ENCODE data around the gene RSAD2.

DNA sequence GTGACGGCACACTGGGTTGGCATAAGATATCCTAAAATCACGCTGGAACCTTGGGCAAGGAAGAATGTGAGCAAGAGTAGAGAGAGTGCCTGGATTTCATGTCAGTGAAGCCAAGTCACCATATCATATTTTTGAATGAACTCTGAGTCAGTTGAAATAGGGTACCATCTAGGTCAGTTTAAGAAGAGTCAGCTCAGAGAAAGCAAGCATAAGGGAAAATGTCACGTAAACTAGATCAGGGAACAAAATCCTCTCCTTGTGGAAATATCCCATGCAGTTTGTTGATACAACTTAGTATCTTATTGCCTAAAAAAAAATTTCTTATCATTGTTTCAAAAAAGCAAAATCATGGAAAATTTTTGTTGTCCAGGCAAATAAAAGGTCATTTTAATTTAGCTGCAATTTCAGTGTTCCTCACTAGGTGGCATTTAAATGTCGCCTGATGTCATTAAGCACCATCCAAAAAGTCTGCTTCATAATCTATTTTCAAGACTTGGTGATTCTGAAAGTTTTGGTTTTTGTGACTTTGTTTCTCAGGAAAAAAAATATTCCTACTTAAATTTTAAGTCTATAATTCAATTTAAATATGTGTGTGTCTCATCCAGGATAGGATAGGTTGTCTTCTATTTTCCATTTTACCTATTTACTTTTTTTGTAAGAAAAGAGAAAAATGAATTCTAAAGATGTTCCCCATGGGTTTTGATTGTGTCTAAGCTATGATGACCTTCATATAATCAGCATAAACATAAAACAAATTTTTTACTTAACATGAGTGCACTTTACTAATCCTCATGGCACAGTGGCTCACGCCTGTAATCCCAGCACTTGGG lies 19.6 kb downstream of the RSAD2 start:
- TF ChIP-seq, protein P1, sequence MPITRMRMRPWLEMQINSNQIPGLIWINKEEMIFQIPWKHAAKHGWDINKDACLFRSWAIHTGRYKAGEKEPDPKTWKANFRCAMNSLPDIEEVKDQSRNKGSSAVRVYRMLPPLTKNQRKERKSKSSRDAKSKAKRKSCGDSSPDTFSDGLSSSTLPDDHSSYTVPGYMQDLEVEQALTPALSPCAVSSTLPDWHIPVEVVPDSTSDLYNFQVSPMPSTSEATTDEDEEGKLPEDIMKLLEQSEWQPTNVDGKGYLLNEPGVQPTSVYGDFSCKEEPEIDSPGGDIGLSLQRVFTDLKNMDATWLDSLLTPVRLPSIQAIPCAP (CRISPR knock-in tag; IDR thresholded peaks at IDR 0.05) = no peak
- TF ChIP-seq GRHL2 (CRISPR knock-in tag; IDR thresholded peaks at IDR 0.05; ENCODE audit: insufficient replicate concordance, severe bottlenecking) (no peak), CREM (CRISPR knock-in tag; IDR thresholded peaks at IDR 0.05) (no peak)

Data from WTC11 (cell line).